ENCODE data around the gene AXL.
"Not testable (repeated sequence)": the region's sequence is repeated elsewhere in the genome, so short reads cannot be mapped to it uniquely, and the experiment has no call there.

Gene AXL

GRCh38 chr19:41218615-41219507 is at the start of gene AXL:
Gene AXL, plus strand, starts transcription at chr19:41219223. Its CDS starts 170 bp downstream, at chr19:41219393.
- in situ Hi-C loops (cut with MboI; ENCODE audit: low sequenced_read_pairs) = no loop called here

GRCh38 chr19:41172297-41173164 is 46.5 kb upstream of the AXL start:
- in situ Hi-C loops (cut with MboI; ENCODE audit: low sequenced_read_pairs) = no loop called here

- in situ Hi-C loops (cut with MboI; ENCODE audit: low sequenced_read_pairs) = no loop called here
These were observed 44.6 kb upstream of the AXL start for GRCh38 chr19:41174297-41174928.

- in situ Hi-C loops (cut with MboI; ENCODE audit: low sequenced_read_pairs) = no loop called here
These were observed 42.9 kb upstream of the AXL start for GRCh38 chr19:41175801-41176777.

GRCh38 chr19:41180173-41180572 is 38.9 kb upstream of the AXL start:
- in situ Hi-C loops (cut with MboI; ENCODE audit: low sequenced_read_pairs) = not testable (repeated sequence)

GRCh38 chr19:41186971-41187883 is 31.8 kb upstream of the AXL start:
- in situ Hi-C loops (cut with MboI; ENCODE audit: low sequenced_read_pairs) = no loop called here

GRCh38 chr19:41187884-41188279 is 31.1 kb upstream of the AXL start:
- in situ Hi-C loops (cut with MboI; ENCODE audit: low sequenced_read_pairs) = no loop called here

- in situ Hi-C loops (cut with MboI; ENCODE audit: low sequenced_read_pairs) = no loop called here
These were observed 29.5 kb upstream of the AXL start for GRCh38 chr19:41189425-41190065.

GRCh38 chr19:41192574-41193429 is 26.2 kb upstream of the AXL start, which contains the start of gene CYP2S1:
Gene CYP2S1, plus strand, starts transcription at chr19:41193219. Its CDS starts 46 bp downstream, at chr19:41193265.
- in situ Hi-C loops (cut with MboI; ENCODE audit: low sequenced_read_pairs) = no loop called here

GRCh38 chr19:41193430-41194156 is 25.4 kb upstream of the AXL start:
- in situ Hi-C loops (cut with MboI; ENCODE audit: low sequenced_read_pairs) = no loop called here

- in situ Hi-C loops (cut with MboI; ENCODE audit: low sequenced_read_pairs) = no loop called here
These were observed 24.9 kb upstream of the AXL start for GRCh38 chr19:41194157-41194552.

- in situ Hi-C loops (cut with MboI; ENCODE audit: low sequenced_read_pairs) = no loop called here
These were observed 23.1 kb upstream of the AXL start for GRCh38 chr19:41195675-41196497.

- in situ Hi-C loops (cut with MboI; ENCODE audit: low sequenced_read_pairs) = no loop called here
These were observed 20.5 kb upstream of the AXL start for GRCh38 chr19:41198559-41198958.

- in situ Hi-C loops (cut with MboI; ENCODE audit: low sequenced_read_pairs) = no loop called here
These were observed 15.7 kb upstream of the AXL start for GRCh38 chr19:41203371-41203770.

GRCh38 chr19:41204338-41204737 is 14.7 kb upstream of the AXL start:
- in situ Hi-C loops (cut with MboI; ENCODE audit: low sequenced_read_pairs) = not testable (repeated sequence)

GRCh38 chr19:41205995-41206394 is 13.0 kb upstream of the AXL start:
- in situ Hi-C loops (cut with MboI; ENCODE audit: low sequenced_read_pairs) = no loop called here
